GM12878 (cell line): ENCODE measurements around the gene S100A7. TPM values are rescaled to one million over a fixed set of nuclear protein-coding genes. Genes with fewer than 3 reads are reported as not detected.

Experiments used
- ATAC-seq: fragments of 200-7000 bp; cut with Tn5 transposase; 3 replicates; pipeline ENCODE4 v1.9.1; 2020; ENCODE audit warnings: mild to moderate bottlenecking, moderate library complexity
- BruUV-seq: library from RNA; stranded (reverse); fragments of 400-500 nt; replicated peaks from 2 replicates; lab custom pipeline; 2021; lab: Mats Ljungman, UMichigan
- CTCF ChIA-PET: fragments of 300-600 bp; sonication (Branson Sonifier 250); formaldehyde crosslinking; extraction: SDS; loops from one replicate; lab custom pipeline; 2021; ENCODE audit warnings: inconsistent platforms; lab: Yijun Ruan, JAX
- POLR2A ChIA-PET: fragments of 350-600 bp; formaldehyde crosslinking; extraction: SDS; loops from one replicate; lab custom pipeline; 2021; ENCODE audit warnings: inconsistent platforms; lab: Charles Lee
- RAD21 ChIA-PET: fragments of 300-600 bp; sonication (Branson Sonifier 250); formaldehyde crosslinking; loops from one replicate; lab custom pipeline; 2023; ENCODE audit warnings: antibody characterized with exemption; ENCODE audit not compliant: unreplicated experiment; lab: Charles Lee
- SMC1A ChIA-PET: fragments of 300-600 bp; sonication (Branson Sonifier 250); formaldehyde crosslinking; loops from one replicate; lab custom pipeline; 2023; ENCODE audit not compliant: unreplicated experiment, uncharacterized antibody; lab: Charles Lee
- DNase-seq: peaks from one replicate; pipeline ENCODE4 v3.0.0-alpha.2; 2011; ENCODE audit warnings: low read depth, low spot score
- FAIRE-seq: peaks from 3 replicates; lab custom pipeline; 2011; peaks lifted over from hg19 to GRCh38; lab: Jason Lieb, UNC
- H2AFZ ChIP-seq: 2 replicates; pipeline ENCODE4 v1.6.0; 2011; ENCODE audit warnings: low read depth, low read length, control low read depth; ENCODE audit not compliant: control insufficient read depth
- H3K27ac ChIP-seq: 2 replicates; pipeline ENCODE4 v1.5.1; 2011; ENCODE audit warnings: control low read depth; ENCODE audit not compliant: control insufficient read depth, insufficient read depth
- H3K27me3 ChIP-seq, 2 experiments: replicated peaks in 1 of 2; 2 replicates each; pipeline versions ENCODE4 v1.6.0 to v1.6.1; 2011; ENCODE audit warnings: low read length in 1 of 2; ENCODE audit not compliant: control insufficient read depth in 2 of 2, insufficient read depth in 2 of 2
- H3K36me3 ChIP-seq, 2 experiments: 2 replicates each; pipeline ENCODE4 v1.5.1; 2011; ENCODE audit warnings: low read length in 1 of 2; ENCODE audit not compliant: control insufficient read depth in 2 of 2, insufficient read depth in 2 of 2
- H3K4me1 ChIP-seq: 2 replicates; pipeline ENCODE4 v1.6.1; 2011; ENCODE audit warnings: mild to moderate bottlenecking, low read length, moderate library complexity, mixed read lengths; ENCODE audit not compliant: control insufficient read depth, insufficient read depth
- H3K4me2 ChIP-seq: 2 replicates; pipeline ENCODE4 v1.6.0; 2011; ENCODE audit warnings: control low read depth; ENCODE audit not compliant: control insufficient read depth, insufficient read depth
- H3K4me3 ChIP-seq: fragments of 200-600 bp; sonication (generic); 2 replicates; pipeline ENCODE4 v1.5.1; 2016
- H3K79me2 ChIP-seq: 2 replicates; pipeline ENCODE4 v1.6.0; 2011; ENCODE audit warnings: low read length; ENCODE audit not compliant: control insufficient read depth, insufficient read depth
- H3K9ac ChIP-seq: 2 replicates; pipeline ENCODE4 v1.8.0; 2011; ENCODE audit warnings: low read length, control low read depth, mixed read lengths; ENCODE audit not compliant: control insufficient read depth, insufficient read depth
- H3K9me3 ChIP-seq: replicated peaks from 3 replicates; pipeline ENCODE4 v1.5.1; 2011; ENCODE audit warnings: mild to moderate bottlenecking, low read length; ENCODE audit not compliant: control insufficient read depth, insufficient read depth
- H4K20me1 ChIP-seq: 2 replicates; pipeline ENCODE4 v1.6.0; 2011; ENCODE audit not compliant: control insufficient read depth, insufficient read depth
- CBFB ChIP-seq: IDR thresholded peaks from 2 replicates; pipeline ENCODE4 v1.6.1; 2016; ENCODE audit warnings: antibody characterized with exemption, low read depth
- JUNB ChIP-seq: IDR thresholded peaks from 2 replicates; pipeline ENCODE4 v1.6.1; 2016; ENCODE audit warnings: antibody characterized with exemption, mild to moderate bottlenecking
- KAT2A ChIP-seq: conservative IDR thresholded peaks from 2 replicates; pipeline ENCODE4 v1.6.1; 2011; ENCODE audit warnings: low read depth, low read length; ENCODE audit not compliant: control insufficient read depth
- MTA3 ChIP-seq: IDR thresholded peaks from 2 replicates; pipeline ENCODE4 v1.6.1; 2012; ENCODE audit warnings: low read length, inconsistent platforms, borderline replicate concordance
- POLR2A ChIP-seq: IDR thresholded peaks from 2 replicates; pipeline ENCODE4 v1.6.1; 2011; ENCODE audit warnings: low read depth, mild to moderate bottlenecking, low read length
- POLR2AphosphoS2 ChIP-seq: IDR thresholded peaks from 2 replicates; pipeline ENCODE4 v1.6.1; 2011; ENCODE audit warnings: low read depth, mild to moderate bottlenecking, low read length, improper control_type of control experiment, moderate library complexity
- PRDM15 ChIP-seq: fragments of 450-650 bp; formaldehyde crosslinking; IDR thresholded peaks from 2 replicates; pipeline ENCODE4 v1.4.0; 2020; ENCODE audit warnings: mild to moderate bottlenecking, moderate library complexity
- SIX5 ChIP-seq: IDR thresholded peaks from 2 replicates; pipeline ENCODE4 v1.6.1; 2011; ENCODE audit warnings: mild to moderate bottlenecking, low read depth, low read length, moderate library complexity; ENCODE audit not compliant: severe bottlenecking
- STAT1 ChIP-seq: fragments of 450-650 bp; conservative IDR thresholded peaks from 2 replicates; pipeline ENCODE4 v1.6.1; 2014; ENCODE audit warnings: antibody characterized with exemption, mild to moderate bottlenecking
- ZBED1 ChIP-seq: IDR thresholded peaks from 2 replicates; pipeline ENCODE4 v1.6.1; 2016; ENCODE audit warnings: borderline replicate concordance
- ZNF24 ChIP-seq: fragments of 450-650 bp; IDR thresholded peaks from 2 replicates; pipeline ENCODE4 v1.6.1; 2017; ENCODE audit warnings: antibody characterized with exemption, mild to moderate bottlenecking
- WGBS: methylation state at CpG from one replicate; pipeline ENCODE4 v1.1.6; 2016; ENCODE audit warnings: low lambda C conversion rate; ENCODE audit not compliant: insufficient replicate concordance, insufficient coverage; ENCODE audit errors: missing lambda C conversion rate; 5-methylcytosine and 5-hydroxymethylcytosine counted together
- in situ Hi-C: fragments of 300-500 bp; cut with MboI; formaldehyde crosslinking; loops from 9 replicates; pipeline ENCODE4 v1.14.3; 2018; ENCODE audit warnings: mixed read lengths
- intact Hi-C: fragments of 100-400 bp; cut with micrococcal nuclease; formaldehyde crosslinking; loops from one replicate; pipeline ENCODE4 v1.14.2; 2022; ENCODE audit not compliant: unreplicated experiment
- polyA plus RNA-seq, 11 experiments: library from polyadenylated mRNA; depleted of rRNA in 4 of 11; unstranded in 6 of 11; stranded (reverse) in 5 of 11; fragments of >200 nt; fragmentation: Nextera tagmentation in 4 of 11; fragmentation: Illumina TruSeq in 1 of 11; extraction: Ambion mirVana in 4 of 11; extraction: Trizol in 1 of 11; gene quantifications; 1 replicate in 1 of 11; 2 replicates in 10 of 11; pipeline versions ENCODE4 v1.2.1 to v1.2.3, GENCODE V29; 2011 to 2016; ENCODE audit warnings: inconsistent platforms in 2 of 11, missing spikeins in 2 of 11, low read depth in 1 of 11
- total RNA-seq, 4 experiments: library from RNA; depleted of rRNA in 3 of 4; stranded (reverse); fragments of >200 nt in 3 of 4; fragmentation: Illumina TruSeq in 1 of 4; extraction: Trizol in 1 of 4; gene quantifications; 2 replicates each; pipeline versions ENCODE4 v1.2.1 to v1.2.3, GENCODE V29; 2013 to 2021

Gene S100A7
- total and polyA plus RNA-seq, 10 of the 15 experiments (the other 5 are each of a cell fraction or from before 2014, with no cell fraction given): not detected

GRCh38 chr1:153503766-153504165, 43.3 kb upstream of the S100A7 start:
- no peaks in the 10 kb centered on the region for H4K20me1 ChIP-seq
- no peaks in the 10 kb centered on the region for H3K79me2 ChIP-seq
- H3K9me3 ChIP-seq: no peaks in the 10 kb centered on the region
- WGBS: 33% methylated on average over 3 of the region's 3 CpGs
- no peak overlapping the region for H3K27ac ChIP-seq
- POLR2A ChIA-PET: no interaction called here
- no peak for DNase-seq
- H3K4me3 ChIP-seq: no peak overlapping the region
- no TSS peak for BruUV-seq
- intact Hi-C loops (no loop called here), in situ Hi-C loops (loop anchor here (10.0 kb wide), 1 partner anchor 491 kb away; the partner anchor contains the start of gene RPS27)
- no peak overlapping the region for H3K4me2 ChIP-seq
- H3K4me1 ChIP-seq: no peaks in the 10 kb centered on the region
- SMC1A ChIA-PET: interaction anchor here (2.3 kb wide), 1 partner anchor 151 kb away, joined by 9 read pairs; no protein-coding TSS in a partner anchor
- H3K36me3 ChIP-seq: no peaks in the 10 kb centered on the region
- TF ChIP-seq CBFB (no peak), ZNF24 (no peak), POLR2AphosphoS2 (no peak), STAT1 (no peak), KAT2A (no peak), ZBED1 (no peak), JUNB (no peak), PRDM15 (CRISPR knock-in tag) (no peak), POLR2A (no peak), SIX5 (no peak), MTA3 (no peak)
- H3K27me3 ChIP-seq: no peaks in the 10 kb centered on the region
- H2AFZ ChIP-seq: no peak overlapping the region
- CTCF ChIA-PET: interaction anchor here (1.1 to 2.6 kb wide), 2 partner anchors 9 to 150 kb away, joined by 3 to 11 read pairs; no protein-coding TSS in a partner anchor
- no peak overlapping the region for H3K9ac ChIP-seq
- FAIRE-seq: no peak
- no peak for ATAC-seq
- RAD21 ChIA-PET: no interaction called here
